ENCODE results near the gene A3GALT2. TPM values are rescaled to one million over a fixed set of nuclear protein-coding genes. Genes with fewer than 3 reads are reported as not detected.

A3GALT2 gene
- polyA plus RNA-seq, 1 experiment, result not detected

- H3K27me3 ChIP-seq (ENCODE audit: control insufficient read depth, insufficient read depth, low read length), result no peaks in the 10 kb centered on the region
- ChIA-PET POLR2A (no interaction called here), CTCF (no interaction called here)
- peaks cover 10% of the 10 kb centered on the region for H3K36me3 ChIP-seq (ENCODE audit: control insufficient read depth, insufficient read depth, low read length)
- DNase-seq (ENCODE audit: low read depth), result no peak
- TF ChIP-seq, protein P1, sequence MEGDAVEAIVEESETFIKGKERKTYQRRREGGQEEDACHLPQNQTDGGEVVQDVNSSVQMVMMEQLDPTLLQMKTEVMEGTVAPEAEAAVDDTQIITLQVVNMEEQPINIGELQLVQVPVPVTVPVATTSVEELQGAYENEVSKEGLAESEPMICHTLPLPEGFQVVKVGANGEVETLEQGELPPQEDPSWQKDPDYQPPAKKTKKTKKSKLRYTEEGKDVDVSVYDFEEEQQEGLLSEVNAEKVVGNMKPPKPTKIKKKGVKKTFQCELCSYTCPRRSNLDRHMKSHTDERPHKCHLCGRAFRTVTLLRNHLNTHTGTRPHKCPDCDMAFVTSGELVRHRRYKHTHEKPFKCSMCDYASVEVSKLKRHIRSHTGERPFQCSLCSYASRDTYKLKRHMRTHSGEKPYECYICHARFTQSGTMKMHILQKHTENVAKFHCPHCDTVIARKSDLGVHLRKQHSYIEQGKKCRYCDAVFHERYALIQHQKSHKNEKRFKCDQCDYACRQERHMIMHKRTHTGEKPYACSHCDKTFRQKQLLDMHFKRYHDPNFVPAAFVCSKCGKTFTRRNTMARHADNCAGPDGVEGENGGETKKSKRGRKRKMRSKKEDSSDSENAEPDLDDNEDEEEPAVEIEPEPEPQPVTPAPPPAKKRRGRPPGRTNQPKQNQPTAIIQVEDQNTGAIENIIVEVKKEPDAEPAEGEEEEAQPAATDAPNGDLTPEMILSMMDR (IDR thresholded peaks at IDR 0.05; ENCODE audit: insufficient read depth, low read depth, low read length), result no peak
- H3K4me3 ChIP-seq (ENCODE audit: low read depth, low read length), result no peak overlapping the region
Measured at GRCh38 chr1:33265780-33266605, 54.9 kb downstream of the A3GALT2 start.

DNA sequence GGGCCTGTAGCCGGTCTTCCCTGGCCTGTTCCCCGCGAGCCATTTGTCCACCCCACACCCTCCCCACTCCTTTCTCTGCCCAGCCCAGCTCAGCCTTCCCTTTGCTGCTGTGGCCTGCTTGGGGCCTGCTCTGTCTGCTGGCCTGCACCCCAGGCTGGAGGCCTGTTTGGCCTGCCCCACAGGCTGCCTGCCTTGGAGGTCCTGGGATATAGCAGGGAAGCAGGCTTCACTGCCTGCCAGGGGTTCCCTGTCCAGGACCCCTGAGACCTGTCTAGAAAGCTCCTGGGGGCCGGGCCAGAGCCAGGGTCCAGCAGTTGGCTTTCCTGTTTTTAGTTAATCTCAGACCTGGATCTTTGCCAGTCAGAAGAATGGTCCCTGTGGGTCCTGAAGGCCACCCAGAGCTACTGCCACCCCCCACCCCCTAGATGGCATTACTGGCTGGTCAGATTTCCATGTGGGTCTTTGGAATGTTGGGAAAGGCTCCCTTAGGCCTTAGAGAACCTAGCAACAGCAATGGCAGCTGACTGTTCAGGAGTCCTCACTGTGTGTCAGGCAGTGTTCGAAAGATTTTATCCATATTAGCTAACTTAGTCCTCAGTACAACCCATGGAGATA lies 56.9 kb downstream of the A3GALT2 start:
- no peaks in the 10 kb centered on the region for H3K27me3 ChIP-seq (ENCODE audit: control insufficient read depth, insufficient read depth, low read length)
- no peak overlapping the region for H3K4me3 ChIP-seq (ENCODE audit: low read depth, low read length)
- ChIA-PET POLR2A (no interaction called here), CTCF (interaction anchor here (0.7 to 1.5 kb wide), 3 partner anchors 41 to 208 kb away, joined by 3 to 4 read pairs (median 3); no protein-coding TSS in a partner anchor)
- TF ChIP-seq, protein P1 (IDR thresholded peaks at IDR 0.05; ENCODE audit: insufficient read depth, low read depth, low read length), result no peak
- no peak for DNase-seq (ENCODE audit: low read depth)
- peaks cover 7% of the 10 kb centered on the region for H3K36me3 ChIP-seq (ENCODE audit: control insufficient read depth, insufficient read depth, low read length)

- Histone ChIP-seq H3K36me3 (ENCODE audit: control insufficient read depth, insufficient read depth, low read length) (peaks cover 5% of the 10 kb centered on the region), H3K27me3 (ENCODE audit: control insufficient read depth, insufficient read depth, low read length) (no peaks in the 10 kb centered on the region), H3K4me3 (ENCODE audit: low read depth, low read length) (no peak overlapping the region)
- TF ChIP-seq, protein P1 (IDR thresholded peaks at IDR 0.05; ENCODE audit: insufficient read depth, low read depth, low read length), result no peak
- CTCF ChIA-PET, result interaction anchor here (0.6 kb wide), 1 partner anchor 33 kb away, joined by 3 read pairs; no protein-coding TSS in a partner anchor
- no peak for DNase-seq (ENCODE audit: low read depth)
- POLR2A ChIA-PET, result interaction anchor here (0.6 kb wide), 1 partner anchor 9 kb away, joined by 3 read pairs; no protein-coding TSS in a partner anchor
Measured at GRCh38 chr1:33261344-33261743, 59.6 kb downstream of the A3GALT2 start.

- Histone ChIP-seq H3K36me3 (ENCODE audit: control insufficient read depth, insufficient read depth, low read length) (peaks cover 4% of the 10 kb centered on the region), H3K27me3 (ENCODE audit: control insufficient read depth, insufficient read depth, low read length) (no peaks in the 10 kb centered on the region), H3K4me3 (ENCODE audit: low read depth, low read length) (no peak overlapping the region)
- TF ChIP-seq, protein P1 (IDR thresholded peaks at IDR 0.05; ENCODE audit: insufficient read depth, low read depth, low read length), result no peak
- CTCF ChIA-PET, result interaction anchor here (1.0 kb wide), 1 partner anchor 210 kb away, joined by 4 read pairs; no protein-coding TSS in a partner anchor
- DNase-seq (ENCODE audit: low read depth), result no peak
- POLR2A ChIA-PET, result interaction anchor here (0.6 kb wide), 1 partner anchor 9 kb away, joined by 3 read pairs; no protein-coding TSS in a partner anchor
Measured at GRCh38 chr1:33260439-33260838, 60.5 kb downstream of the A3GALT2 start.

- Histone ChIP-seq H3K4me3 (ENCODE audit: low read depth, low read length) (no peak overlapping the region), H3K27me3 (ENCODE audit: control insufficient read depth, insufficient read depth, low read length) (no peaks in the 10 kb centered on the region), H3K36me3 (ENCODE audit: control insufficient read depth, insufficient read depth, low read length) (peaks cover 4% of the 10 kb centered on the region)
- POLR2A ChIA-PET, result no interaction called here
- no peak for DNase-seq (ENCODE audit: low read depth)
- CTCF ChIA-PET, result interaction anchor here (1.0 kb wide), 1 partner anchor 211 kb away, joined by 4 read pairs; no protein-coding TSS in a partner anchor
- TF ChIP-seq, protein P1 (IDR thresholded peaks at IDR 0.05; ENCODE audit: insufficient read depth, low read depth, low read length), result no peak
Measured at GRCh38 chr1:33259879-33260278, 61.0 kb downstream of the A3GALT2 start.
